Suppressor macrophage (primary cell): Measurements from ENCODE around the gene RNF214.
A peak's percentile ranks its signal among the peaks of the same experiment; 100 is the strongest.

ENCODE experiments used
- DNase-seq, 4 experiments: peaks; one replicate each; pipeline ENCODE4 v3.0.0-alpha.2; 2020 to 2022

Gene RNF214

DNA sequence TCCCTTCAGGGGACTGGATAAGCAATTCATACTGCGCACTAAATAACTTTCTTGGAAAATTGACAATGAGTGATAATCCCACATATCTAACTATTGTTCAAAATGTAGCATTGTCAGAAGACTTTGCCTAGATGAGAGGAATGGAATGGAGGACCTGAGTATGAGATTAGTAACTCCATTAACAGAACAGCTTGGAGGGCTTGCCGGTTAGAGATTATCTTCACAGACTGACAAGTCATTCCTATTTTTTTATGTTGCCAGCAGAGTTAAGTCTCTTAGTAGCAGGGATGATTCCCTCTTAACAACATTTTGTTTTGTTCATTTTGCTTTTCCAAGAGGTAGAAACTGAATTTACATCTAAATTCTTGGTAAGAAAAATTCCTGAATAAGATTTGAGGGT, 51.6 kb downstream of the RNF214 start:
- DNase-seq, result no peak

DNA sequence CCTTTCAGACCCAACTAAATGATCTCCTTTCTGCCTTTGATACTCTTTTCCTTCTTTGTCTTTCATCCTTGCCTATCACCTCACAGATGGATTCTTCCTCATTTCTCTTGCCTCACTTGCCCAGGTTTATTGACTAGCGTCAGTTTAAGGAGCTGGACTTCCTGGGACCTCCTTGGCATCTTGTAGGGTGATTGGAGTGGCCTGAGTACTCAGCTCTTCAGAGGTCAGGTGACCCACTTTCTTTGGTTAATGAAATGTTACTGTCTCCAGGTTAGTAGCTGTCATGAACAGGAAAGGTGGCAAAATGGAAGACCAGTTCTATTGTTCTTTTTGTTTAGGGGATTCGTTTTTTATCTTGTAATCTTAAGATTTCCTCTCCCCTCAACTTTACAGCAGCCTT, 54.1 kb downstream of the RNF214 start:
- DNase-seq, result no peak

DNA sequence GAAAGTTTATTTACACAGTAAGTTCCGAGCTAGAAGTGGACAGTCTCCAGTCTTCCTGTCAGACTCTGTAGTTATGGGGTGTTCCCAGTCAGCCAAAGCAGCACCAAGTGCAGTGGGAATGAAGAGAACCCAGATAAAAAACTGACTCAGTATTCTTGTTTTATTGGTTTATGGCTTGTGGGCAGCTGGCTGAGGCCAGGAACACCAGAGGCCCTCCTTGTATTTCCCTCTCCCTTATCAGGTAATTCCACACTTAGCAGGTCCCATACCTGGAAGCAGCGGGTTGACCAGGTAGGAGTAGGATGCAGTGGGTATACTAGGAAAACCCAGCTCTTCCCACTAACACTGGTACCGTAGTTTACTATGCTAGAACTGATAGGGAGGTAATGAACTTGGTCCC, 55.2 kb downstream of the RNF214 start:
- DNase-seq, result no peak

DNA sequence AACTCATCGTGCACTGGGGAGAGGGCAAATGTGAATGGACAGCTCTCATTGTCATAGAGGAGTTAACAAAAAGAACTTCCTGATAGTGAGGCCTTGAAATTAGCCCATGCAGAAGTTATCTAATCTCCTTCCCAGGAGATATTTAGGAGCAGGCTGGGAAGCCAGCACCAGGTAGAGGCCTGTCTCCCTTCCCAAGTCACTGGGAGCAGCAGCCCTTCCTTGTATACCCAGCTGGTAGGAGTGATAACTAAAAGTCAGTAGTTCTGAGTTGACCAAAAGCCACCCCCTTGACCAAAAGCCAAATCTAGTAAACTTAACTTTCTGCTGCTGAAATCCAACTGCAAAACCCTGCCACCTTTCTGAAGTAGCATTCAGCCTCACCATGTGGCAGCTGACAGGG, 57.3 kb downstream of the RNF214 start:
- no peak for DNase-seq

DNA sequence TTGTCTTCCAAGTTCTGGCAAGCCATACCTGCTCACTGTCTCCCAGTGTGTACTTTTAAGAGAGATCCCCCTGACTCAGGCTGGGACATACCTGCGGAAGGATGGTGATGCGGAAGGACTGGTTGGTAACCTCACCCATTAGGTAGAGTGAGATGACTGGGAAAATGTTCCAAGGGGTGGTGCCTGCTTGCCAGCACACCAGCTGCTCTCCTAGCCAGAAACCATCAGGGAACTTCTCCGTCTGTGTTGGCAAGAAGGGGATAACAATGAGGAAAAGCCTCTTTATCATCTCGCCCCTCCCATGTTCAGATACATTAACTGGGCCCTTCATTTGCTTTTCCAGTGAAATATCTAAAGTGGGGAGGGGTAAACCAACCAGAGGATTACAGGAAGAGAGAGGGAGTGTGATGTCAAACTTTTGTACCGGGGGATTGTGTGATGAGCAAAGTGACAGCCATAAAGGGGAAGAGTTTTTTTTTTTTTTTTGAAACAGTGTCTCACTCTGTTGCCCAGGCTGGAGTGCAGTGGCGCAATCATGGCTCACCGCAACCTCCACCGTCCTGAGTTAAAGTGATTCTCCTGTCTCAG, 58.4 kb downstream of the RNF214 start, which contains the start of gene BACE1-AS:
BACE1-AS (plus strand) TSS at position 538 of the 588 bp plus-strand sequence.
- no peak for DNase-seq

DNA sequence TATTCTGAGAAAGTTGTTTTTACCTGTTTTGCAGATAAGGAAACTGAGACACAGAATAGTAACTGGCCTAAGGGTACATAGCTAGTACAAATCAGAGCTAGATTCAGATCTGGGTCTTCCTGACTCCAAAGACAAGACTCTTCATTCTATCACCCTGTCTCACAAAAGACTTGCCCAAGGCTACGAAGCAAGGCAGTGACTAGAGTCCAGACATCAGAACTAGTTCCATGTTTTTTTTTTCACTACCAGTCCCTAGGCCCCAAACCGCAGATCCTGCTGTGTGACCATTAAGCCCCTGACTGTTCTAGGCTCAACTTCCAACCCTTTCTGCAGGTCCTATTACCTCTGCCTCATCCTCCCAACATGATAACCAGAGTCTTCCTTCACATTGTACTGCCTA, 60.1 kb downstream of the RNF214 start:
- no peak for DNase-seq

DNA sequence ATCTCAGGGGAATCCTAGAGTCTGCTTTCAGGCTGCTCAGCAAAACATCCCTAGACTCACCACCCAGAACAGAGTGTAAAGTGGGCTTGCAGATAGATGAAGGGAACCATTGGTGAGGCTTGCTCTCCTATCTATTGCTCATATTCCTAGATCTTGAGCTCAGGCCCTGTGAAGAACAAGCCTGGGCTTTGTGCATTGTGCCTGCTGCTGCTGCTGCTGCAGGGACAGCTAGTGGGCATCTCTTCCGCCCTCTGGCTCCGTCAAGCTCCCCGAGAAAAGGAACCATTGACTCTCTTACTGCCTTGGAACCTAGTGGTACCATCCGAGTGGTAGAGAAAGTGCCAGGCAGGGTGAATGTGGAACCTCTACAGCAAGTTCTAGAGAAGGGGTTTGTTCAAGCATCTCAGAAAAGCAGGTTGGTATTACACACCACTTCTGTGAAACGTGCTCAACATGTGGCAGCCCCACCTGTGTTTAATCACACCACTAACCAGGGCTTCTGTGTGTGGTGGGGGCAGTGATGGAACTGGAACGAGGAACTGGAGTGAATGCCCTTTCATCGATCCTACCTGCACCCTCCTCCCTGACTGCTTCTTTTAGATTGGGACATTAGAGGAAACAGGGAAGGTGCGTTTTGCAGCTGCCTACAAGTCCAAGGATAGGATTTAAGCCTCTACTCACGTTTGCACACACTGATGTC, 63.1 kb downstream of the RNF214 start:
- no peak for DNase-seq

DNA sequence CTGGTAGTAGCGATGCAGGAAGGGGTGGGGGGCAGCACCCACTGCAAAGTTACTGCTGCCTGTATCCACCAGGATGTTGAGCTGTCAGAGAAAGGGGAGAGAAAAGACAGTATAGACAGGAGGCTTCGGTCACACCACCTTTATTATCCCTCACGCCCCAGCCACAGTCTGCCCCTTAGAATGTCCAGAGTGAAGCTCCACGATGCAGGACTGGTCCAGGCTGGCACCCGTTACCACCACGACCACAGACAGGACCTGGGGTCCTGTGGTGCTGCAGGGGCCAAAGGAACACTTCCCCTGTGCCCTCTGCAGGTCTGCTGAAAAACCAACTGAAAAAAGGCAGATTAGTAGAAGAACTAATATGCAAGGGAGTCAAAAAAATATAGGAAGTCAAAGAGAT, 64.4 kb downstream of the RNF214 start:
- no peak for DNase-seq

DNA sequence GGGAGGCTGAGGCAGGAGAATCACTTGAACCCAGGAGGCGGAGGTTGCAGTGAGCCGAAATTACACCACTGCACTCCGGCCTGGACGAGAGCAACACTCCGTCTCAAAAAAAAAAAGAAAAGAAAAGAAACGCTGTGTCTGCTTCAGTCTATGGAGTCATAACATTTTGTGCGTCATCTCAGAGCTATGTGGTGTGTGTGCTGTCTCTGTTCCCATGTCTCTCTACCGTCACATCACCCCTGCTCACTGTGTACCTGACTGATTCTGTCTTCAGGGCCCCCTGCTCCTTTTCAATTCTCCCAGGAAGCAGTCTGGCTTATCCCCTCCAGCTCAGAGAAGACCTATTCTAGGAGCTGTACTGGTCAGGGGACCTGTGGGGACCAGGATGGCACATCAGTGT, 65.7 kb downstream of the RNF214 start:
- no peak for DNase-seq

DNA sequence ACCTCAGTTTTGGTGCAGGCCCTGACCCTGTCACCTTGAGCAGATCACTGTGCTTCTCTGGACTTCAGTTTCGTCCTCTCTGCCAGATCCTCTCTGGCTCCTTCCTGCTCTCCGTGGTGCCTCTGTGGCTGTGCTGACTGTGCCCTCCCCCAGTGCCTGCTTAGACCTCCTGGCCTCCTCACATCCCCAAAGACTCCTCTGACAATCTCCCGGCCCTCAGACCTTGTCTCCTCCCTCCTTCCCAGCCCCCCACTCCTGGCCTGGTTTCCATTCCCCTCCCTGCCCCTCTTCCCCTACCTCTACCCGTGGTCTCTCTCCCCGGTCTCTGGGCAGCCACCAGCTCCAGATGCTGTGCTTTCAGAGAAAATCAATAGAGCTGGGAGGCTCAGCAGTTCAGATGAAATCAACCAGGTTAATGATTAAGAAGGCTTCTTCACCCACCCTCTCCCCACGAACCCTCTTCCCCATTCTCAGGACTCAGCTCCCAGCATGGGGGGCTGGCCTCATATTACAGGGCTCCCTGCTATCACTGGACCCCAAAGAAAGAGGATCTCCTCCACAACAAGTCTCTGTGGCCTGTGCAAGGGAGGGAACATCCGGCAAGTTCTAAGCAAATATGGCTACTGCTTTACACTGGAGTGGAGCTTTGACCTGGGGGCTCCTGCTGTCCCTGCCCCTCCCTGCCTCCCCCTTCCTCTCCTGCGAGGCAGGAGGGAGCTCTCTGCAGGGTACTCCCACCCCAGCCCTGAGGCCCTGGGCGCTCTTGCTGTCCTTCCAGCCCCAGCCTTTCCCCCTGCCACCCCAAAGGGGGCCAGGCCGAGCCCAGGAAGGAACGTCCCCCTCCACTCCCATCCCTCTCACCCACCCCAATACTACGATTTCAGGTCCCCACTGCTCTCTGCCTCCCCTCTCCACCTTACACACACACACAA, 67.1 kb downstream of the RNF214 start:
- no peak for DNase-seq

DNA sequence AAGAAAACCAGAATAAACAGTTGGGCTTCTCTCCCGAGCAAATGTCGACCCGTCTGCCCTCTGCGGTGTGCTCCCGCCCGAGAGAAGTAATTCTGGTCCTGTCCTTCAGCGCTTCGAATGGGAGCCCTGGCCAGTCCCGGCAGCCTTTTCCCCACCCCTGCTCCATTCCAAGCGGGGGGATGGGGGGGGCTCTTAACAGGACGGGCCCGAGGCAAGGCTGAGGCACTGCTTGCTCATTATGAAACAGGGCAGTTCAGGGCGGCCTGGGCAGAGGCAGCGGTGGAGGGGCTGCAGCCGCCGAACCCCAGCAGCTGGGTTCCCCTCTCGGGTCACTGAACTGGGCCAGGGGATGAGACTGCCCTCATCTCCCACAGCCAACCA, 67.8 kb downstream of the RNF214 start:
- DNase-seq, result no peak

DNA sequence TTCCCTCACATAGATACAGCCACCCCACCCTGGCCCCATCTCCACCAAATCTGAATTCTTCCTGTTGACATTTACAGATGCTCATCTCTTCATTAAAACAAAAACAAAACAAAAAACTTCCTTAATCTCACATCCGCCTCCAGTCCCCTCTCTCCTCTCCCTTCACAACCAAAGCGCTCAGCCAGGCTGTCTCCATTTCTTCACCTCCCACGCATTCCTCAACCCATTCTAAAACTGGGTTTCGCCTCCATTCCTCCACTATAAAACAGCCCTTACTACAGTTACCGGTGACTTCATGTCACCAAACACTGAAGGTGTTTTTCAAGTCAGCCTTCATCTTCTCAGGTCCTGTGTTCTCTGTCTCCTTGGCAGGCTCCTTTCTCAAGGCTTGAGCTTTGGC, 68.3 kb downstream of the RNF214 start:
- DNase-seq, result peak in 1 of 4 experiments; percentile 12

DNA sequence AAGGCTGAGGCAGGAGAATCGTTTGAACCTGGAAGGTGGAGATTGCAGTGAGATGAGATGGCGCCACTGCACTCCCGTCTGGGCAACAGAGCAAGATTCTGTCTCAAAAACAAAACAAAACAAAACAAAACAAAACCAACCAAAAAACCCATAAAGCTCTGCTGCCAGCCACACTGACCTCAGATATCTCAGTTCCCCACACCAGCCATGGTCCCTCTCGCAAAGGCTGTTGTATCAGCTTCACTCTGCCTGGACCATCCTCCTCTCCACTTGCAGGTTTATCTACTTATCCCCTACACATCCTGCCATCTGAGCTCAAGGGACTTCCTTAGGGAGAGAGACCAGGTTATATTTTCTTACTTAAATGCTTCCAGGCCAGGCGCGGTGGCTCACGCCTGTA, 69.8 kb downstream of the RNF214 start:
- no peak for DNase-seq

DNA sequence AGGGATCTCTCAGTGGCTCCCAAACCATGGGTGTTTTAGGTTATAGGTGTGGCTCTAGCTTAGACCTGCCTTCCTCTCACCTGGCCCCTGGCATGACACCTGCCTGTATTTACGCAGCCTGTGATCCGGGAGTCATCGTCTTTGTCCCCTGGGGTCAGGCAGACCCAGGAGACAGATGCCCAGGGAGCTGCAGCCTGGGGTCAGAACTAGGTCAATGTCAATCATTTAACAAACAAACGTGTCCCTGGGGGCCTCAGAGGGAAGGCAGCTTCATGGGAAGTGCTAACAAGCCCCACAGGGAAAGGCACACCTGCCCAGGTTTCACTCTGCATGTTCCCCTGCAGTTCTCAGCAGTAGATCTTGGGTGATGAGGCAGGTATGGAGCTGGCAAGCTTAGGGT, 70.6 kb downstream of the RNF214 start:
- no peak for DNase-seq

DNA sequence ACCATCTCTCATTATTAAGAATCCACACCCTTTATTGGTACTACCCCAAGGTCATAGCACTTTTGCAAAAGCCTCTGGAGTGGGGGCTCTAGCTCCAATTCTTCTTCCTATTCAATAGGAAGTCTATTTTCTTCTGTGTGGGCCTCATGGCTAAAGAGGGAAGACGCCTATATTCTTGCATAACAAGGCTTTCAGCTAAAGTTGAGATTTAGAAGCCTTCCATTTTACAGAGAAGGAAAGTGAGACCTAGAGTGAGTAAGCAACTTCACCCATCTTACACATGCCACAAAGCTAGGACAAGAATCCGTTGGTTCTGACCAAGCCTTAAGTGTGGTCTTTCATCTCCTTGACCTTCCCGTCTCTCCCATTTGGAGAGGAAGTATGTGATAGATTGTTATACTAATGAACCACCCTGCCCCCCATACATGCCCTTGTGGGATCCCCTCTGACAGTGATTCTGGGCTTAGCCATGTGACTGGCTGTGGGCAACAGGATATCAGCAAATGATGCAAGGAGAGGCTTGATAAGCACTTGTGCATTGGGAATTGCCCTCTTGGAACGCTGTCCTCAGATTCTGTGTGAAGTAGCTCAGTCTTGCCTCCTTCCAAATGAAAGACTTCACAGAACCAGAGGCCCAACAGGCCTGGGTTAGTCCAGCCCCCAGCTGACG, 71.3 kb downstream of the RNF214 start:
- DNase-seq, result peak in 2 of 4 experiments; percentile 45 to 47

DNA sequence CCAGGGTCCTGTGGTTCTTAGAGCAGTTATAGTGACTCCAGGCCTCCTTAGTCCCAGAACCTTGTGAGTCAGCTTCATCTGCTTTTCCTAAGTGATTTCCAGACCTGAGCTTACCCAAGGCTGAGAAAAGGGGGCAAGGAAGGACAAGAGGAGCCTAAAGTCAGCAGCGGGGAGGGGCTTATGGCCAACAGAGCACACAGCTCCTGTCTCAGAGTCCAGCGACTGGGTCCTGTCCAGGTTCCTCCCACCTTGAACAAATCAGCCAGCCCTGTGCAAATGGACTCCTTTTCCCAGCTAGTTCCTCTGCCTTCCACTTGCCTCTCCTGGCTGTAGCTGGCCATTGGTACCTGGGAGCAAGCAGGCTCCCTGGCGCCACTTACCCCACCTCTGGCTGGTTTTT, 72.7 kb downstream of the RNF214 start:
- DNase-seq, result no peak

DNA sequence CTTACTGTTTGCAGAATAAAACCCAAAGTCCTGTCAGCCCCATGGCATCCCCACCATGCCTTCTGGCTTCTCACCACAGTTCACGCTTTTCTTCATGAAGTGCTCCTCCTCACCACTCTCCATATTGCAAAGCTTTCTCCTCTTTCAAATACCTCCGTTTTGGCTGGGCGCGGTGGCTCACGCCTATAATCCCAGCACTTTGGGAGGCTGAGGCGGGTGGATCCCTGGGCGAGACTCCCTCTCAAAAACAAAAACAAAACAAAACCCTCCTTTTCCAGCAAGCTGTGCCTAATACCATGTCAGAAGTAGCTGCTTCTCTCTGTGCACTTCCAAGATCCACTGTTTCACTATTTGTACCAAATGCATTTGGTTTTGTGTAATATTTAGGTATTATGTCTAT, 76.8 kb downstream of the RNF214 start:
- no peak for DNase-seq

DNA sequence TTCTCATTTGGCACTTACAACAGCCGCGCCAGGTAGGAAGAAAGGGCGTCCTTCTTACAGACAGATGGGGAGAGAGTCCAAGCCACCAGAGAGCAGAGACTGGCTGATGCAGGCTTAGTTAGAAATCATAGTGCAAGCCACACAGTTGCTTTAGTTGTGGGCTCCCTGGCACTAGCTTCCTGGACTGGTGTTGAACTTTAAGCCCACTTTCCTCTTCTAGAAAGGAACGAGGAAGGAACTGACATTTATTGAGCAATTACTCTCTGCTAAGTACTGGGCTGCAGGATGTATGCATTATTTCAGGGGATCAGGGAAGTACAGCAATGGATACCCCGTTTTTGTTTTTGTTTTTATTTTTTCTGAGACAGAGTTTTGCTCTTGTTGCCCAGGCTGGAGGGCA, 80.6 kb downstream of the RNF214 start:
- peak; percentile 28 to 81 (median 67) for DNase-seq

DNA sequence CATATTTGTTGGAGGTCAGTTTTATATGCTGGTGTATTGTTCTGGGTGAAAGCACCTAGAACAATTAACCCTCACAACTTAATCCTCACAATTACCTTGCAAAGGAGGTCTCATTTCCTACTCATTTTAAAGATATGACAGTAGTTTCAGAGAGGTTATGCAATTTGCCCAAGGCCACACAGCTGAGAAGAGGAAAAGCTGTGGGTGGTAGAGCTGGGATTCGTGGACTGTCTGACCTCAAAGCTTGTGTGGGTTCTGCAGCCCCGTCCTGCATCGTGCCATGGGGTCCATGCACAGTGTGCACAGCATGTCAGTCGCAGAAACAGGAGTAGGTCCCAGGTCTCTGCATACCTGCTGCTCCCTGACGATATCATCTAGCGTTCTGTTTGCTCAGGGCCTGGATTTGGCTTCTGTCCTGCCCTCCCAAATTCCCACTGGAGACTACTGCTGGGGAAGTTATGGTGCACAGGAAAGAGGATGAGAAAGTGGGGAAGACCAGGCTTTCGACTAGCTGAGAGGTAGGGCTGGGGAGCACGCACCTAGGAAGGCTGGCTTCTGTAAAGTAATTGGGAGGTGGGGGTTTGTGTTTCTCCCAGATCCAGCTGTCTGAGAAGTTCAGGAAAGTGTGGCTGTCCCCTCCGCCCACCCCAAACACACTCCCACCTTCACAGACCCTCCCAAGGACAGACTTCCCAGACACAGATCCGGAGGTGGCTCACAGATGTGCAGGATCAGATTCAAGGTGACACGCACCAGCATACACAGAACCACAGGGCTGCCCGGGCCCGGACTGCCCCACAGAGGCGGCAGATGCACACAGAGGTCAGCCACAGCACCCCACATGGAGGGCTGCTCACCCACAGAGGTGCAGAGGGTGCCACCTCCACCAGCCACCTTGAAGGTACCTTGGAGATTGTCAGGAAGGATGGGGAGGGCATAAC, 81.6 kb downstream of the RNF214 start:
- DNase-seq, result peak in 3 of 4 experiments; percentile 26 to 35 (median 32)

DNA sequence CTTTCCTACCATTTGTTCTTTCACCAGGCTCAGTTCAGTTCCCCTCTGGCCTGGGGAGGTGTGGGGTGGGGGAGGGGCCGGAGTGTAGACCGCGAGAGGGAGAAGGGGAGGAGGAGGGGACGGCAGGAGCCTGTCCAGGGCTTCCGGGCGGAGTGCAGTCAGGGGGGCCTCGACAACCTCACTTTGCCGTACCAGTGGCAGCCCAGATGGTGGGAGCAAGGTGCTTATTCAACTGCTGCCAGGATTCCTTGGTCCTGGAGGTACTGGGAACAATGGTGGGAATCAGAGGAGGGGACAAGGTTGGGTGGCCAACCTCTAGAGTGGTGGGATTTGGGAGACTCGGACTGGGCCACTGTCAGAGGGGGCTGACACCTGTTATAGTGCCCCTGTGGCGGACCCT, 82.4 kb downstream of the RNF214 start:
- peak in 3 of 4 experiments; percentile 8 to 41 (median 33) for DNase-seq

DNA sequence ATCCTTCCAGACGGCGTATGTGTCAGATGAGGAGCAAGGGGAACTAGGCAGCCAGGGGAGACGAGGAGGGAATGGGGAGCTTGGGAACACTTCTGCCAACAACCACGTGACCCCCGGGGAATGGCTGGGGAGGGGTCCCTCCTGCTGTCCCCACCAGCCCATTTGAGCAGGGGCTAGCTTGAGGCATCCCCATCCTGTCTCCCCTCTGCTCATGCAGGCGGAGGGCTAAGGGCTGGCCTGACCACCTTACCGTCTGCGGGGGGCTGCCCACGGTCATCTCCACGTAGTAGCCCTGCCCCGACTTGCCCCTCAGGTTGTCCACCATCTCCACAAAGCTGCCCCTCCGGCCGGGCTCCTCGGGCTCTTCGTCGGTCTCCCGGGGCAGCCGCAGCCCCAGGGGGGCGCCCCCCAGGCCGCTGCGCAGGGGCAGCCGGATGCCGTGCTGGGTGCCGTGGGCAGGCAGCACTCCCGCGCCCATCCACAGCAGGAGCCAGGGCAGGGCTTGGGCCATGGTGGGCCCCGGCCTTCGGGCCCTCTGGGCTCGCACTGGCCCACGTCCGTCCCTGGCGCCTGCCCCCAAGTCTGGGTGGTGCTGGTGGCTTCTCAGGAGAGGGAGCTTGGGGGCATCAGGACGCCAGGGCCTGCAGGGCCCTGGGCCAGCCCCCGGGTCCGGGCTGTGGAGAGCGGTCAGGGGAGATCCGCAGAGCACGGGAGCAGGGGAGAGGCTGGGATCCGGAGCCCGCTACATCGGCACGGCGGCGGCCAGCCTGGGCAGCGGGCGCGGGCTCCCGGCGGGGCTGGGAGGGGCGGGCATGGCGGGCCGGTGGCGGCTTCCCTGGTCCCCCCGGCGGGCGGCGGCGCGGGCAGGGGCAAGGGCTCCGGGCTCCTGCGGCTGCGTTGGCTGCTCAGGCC, 83.1 kb downstream of the RNF214 start:
- DNase-seq, result peak in 3 of 4 experiments; percentile 17 to 24 (median 18)
